IMR-90 (cell line): ENCODE measurements around the gene EXOC4. TPM values are rescaled to one million over a fixed set of nuclear protein-coding genes. Genes with fewer than 3 reads are reported as not detected.

Source experiments
- ATAC-seq: fragments of 200-7000 bp; cut with Tn5 transposase; 2 replicates; pipeline ENCODE4 v1.9.1; 2020; ENCODE audit warnings: low read depth, mild to moderate bottlenecking, moderate library complexity
- BruUV-seq: library from RNA; stranded (reverse); fragments of 400-500 nt; replicated peaks from 2 replicates; lab custom pipeline; 2021; lab: Mats Ljungman, UMichigan
- CTCF ChIA-PET: fragments of 300-600 bp; formaldehyde crosslinking; extraction: SDS; loops from one replicate; lab custom pipeline; 2021; ENCODE audit warnings: antibody characterized with exemption; lab: Yijun Ruan, JAX
- POLR2A ChIA-PET: fragments of 300-600 bp; sonication (Branson Sonifier 250); formaldehyde crosslinking; loops from one replicate; lab custom pipeline; 2022; ENCODE audit warnings: antibody characterized with exemption; ENCODE audit not compliant: unreplicated experiment; lab: Charles Lee
- DNase-seq: peaks from one replicate; pipeline ENCODE4 v3.0.0; 2013
- H2AFZ ChIP-seq: replicated peaks from 2 replicates; pipeline ENCODE3; 2013; ENCODE audit warnings: low read length, mild to moderate bottlenecking; ENCODE audit not compliant: poor library complexity
- H2AK5ac ChIP-seq: 2 replicates; pipeline ENCODE4 v1.6.1; 2013; ENCODE audit warnings: low read depth, low read length, inconsistent platforms
- H2AK9ac ChIP-seq: replicated peaks from 2 replicates; pipeline ENCODE3; 2013; ENCODE audit warnings: mild to moderate bottlenecking, low read depth, low read length, moderate library complexity; ENCODE audit not compliant: poor library complexity
- H2BK120ac ChIP-seq: 2 replicates; pipeline ENCODE4 v1.6.1; 2013; ENCODE audit warnings: low read depth, low read length, inconsistent platforms
- H2BK15ac ChIP-seq: 3 replicates; pipeline ENCODE4 v1.6.1; 2013; ENCODE audit warnings: low read depth, low read length, inconsistent platforms
- H2BK20ac ChIP-seq: 2 replicates; pipeline ENCODE4 v1.6.1; 2013; ENCODE audit warnings: low read depth, mild to moderate bottlenecking, inconsistent platforms, low read length, moderate library complexity
- H2BK5ac ChIP-seq: 2 replicates; pipeline ENCODE4 v1.6.1; 2013; ENCODE audit warnings: mild to moderate bottlenecking, low read depth, low read length, inconsistent platforms; ENCODE audit not compliant: poor library complexity, severe bottlenecking
- H3K14ac ChIP-seq: replicated peaks from 2 replicates; pipeline ENCODE4 v1.6.1; 2013; ENCODE audit warnings: low read depth, low read length, inconsistent platforms
- H3K18ac ChIP-seq: 2 replicates; pipeline ENCODE4 v1.6.1; 2013; ENCODE audit warnings: low read depth, low read length, control low read depth
- H3K23ac ChIP-seq: 2 replicates; pipeline ENCODE4 v1.6.1; 2013; ENCODE audit warnings: low read depth, low read length, inconsistent platforms
- H3K27ac ChIP-seq: 2 replicates; pipeline ENCODE4 v1.5.1; 2013; ENCODE audit warnings: mild to moderate bottlenecking, control low read depth, low read length; ENCODE audit not compliant: insufficient read depth
- H3K27me3 ChIP-seq: 2 replicates; pipeline ENCODE4 v1.6.1; 2013; ENCODE audit warnings: low read length; ENCODE audit not compliant: control insufficient read depth, insufficient read depth
- H3K36me3 ChIP-seq: 2 replicates; pipeline ENCODE4 v1.6.1; 2013; ENCODE audit warnings: low read length, mixed read lengths; ENCODE audit not compliant: control insufficient read depth, insufficient read depth
- H3K4ac ChIP-seq: 2 replicates; pipeline ENCODE4 v1.6.1; 2013; ENCODE audit warnings: low read depth, low read length, inconsistent platforms
- H3K4me1 ChIP-seq: 2 replicates; pipeline ENCODE4 v1.6.1; 2013; ENCODE audit warnings: low read length, mixed read lengths; ENCODE audit not compliant: control insufficient read depth, insufficient read depth
- H3K4me2 ChIP-seq: 2 replicates; pipeline ENCODE4 v1.6.1; 2013; ENCODE audit warnings: low read depth, mild to moderate bottlenecking, control low read depth, low read length, moderate library complexity
- H3K4me3 ChIP-seq: 2 replicates; pipeline ENCODE4 v1.5.1; 2013; ENCODE audit warnings: low read depth, mild to moderate bottlenecking, control low read depth, low read length, moderate library complexity; ENCODE audit not compliant: insufficient read depth
- H3K56ac ChIP-seq: 2 replicates; pipeline ENCODE4 v1.6.1; 2013; ENCODE audit warnings: low read length, inconsistent platforms; ENCODE audit not compliant: insufficient read depth; ENCODE audit errors: extremely low read depth
- H3K79me1 ChIP-seq, 2 experiments: 2 replicates each; pipeline ENCODE4 v1.6.1; 2013; ENCODE audit warnings: low read length in 2 of 2, inconsistent platforms in 1 of 2, low read depth in 1 of 2
- H3K9ac ChIP-seq: 2 replicates; pipeline ENCODE4 v1.6.1; 2013; ENCODE audit warnings: low read depth, low read length, control low read depth
- H3K9me1 ChIP-seq: 2 replicates; pipeline ENCODE4 v1.6.1; 2013; ENCODE audit warnings: low read length, inconsistent platforms; ENCODE audit not compliant: insufficient read depth
- H3K9me3 ChIP-seq: 2 replicates; pipeline ENCODE4 v1.6.1; 2013; ENCODE audit warnings: low read length; ENCODE audit not compliant: control insufficient read depth, insufficient read depth
- H4K20me1 ChIP-seq: 2 replicates; pipeline ENCODE4 v1.6.1; 2013; ENCODE audit warnings: low read length, inconsistent platforms; ENCODE audit not compliant: insufficient read depth
- H4K5ac ChIP-seq: 2 replicates; pipeline ENCODE4 v1.6.1; 2013; ENCODE audit warnings: mild to moderate bottlenecking, low read depth, low read length, control low read depth
- H4K8ac ChIP-seq, 2 experiments: 2 replicates each; pipeline ENCODE4 v1.6.1; 2013; ENCODE audit warnings: low read depth in 2 of 2, low read length in 2 of 2, control low read depth in 1 of 2, inconsistent platforms in 1 of 2
- H4K91ac ChIP-seq: 2 replicates; pipeline ENCODE4 v1.6.1; 2013; ENCODE audit warnings: low read depth, low read length, inconsistent platforms; ENCODE audit not compliant: insufficient read depth
- BHLHE40 ChIP-seq: fragments of 150-350 bp; IDR thresholded peaks from 2 replicates; pipeline ENCODE4 v1.6.1; 2016; ENCODE audit warnings: mild to moderate bottlenecking, low read depth, low read length
- CEBPB ChIP-seq: IDR thresholded peaks from 2 replicates; pipeline ENCODE4 v1.6.1; 2012; ENCODE audit warnings: low read depth, low read length, improper control_type of control experiment
- FOS ChIP-seq: fragments of 150-350 bp; IDR thresholded peaks from 2 replicates; pipeline ENCODE4 v1.6.1; 2016; ENCODE audit warnings: low read depth, low read length
- MAFK ChIP-seq: IDR thresholded peaks from 2 replicates; pipeline ENCODE4 v1.6.1; 2012; ENCODE audit warnings: low read depth, low read length, improper control_type of control experiment
- MXI1 ChIP-seq: IDR thresholded peaks from 2 replicates; pipeline ENCODE4 v1.6.1; 2012; ENCODE audit warnings: low read depth, mild to moderate bottlenecking, low read length, moderate library complexity, borderline replicate concordance
- NFE2L2 ChIP-seq: fragments of 150-350 bp; IDR thresholded peaks from 2 replicates; pipeline ENCODE4 v1.6.1; 2016; ENCODE audit warnings: low read depth, mild to moderate bottlenecking, low read length
- POLR2A ChIP-seq: IDR thresholded peaks from 2 replicates; pipeline ENCODE4 v1.6.1; 2012; ENCODE audit warnings: mild to moderate bottlenecking, low read depth, low read length
- RAD21 ChIP-seq: IDR thresholded peaks from 2 replicates; pipeline ENCODE4 v1.6.1; 2012; ENCODE audit warnings: low read length, improper control_type of control experiment
- RCOR1 ChIP-seq: IDR thresholded peaks from 2 replicates; pipeline ENCODE4 v1.6.1; 2012; ENCODE audit warnings: mild to moderate bottlenecking, low read length, improper control_type of control experiment; ENCODE audit not compliant: insufficient replicate concordance
- RFX5 ChIP-seq: IDR thresholded peaks from 2 replicates; pipeline ENCODE4 v1.8.0; 2012; ENCODE audit warnings: low read depth, mild to moderate bottlenecking, low read length, moderate library complexity
- SMC3 ChIP-seq: fragments of 150-350 bp; IDR thresholded peaks from 2 replicates; pipeline ENCODE4 v1.6.1; 2016; ENCODE audit warnings: low read depth, mild to moderate bottlenecking, antibody characterized with exemption, low read length, moderate library complexity
- USF2 ChIP-seq: fragments of 150-350 bp; IDR thresholded peaks from 2 replicates; pipeline ENCODE4 v1.6.1; 2017; ENCODE audit warnings: mild to moderate bottlenecking, antibody characterized with exemption, low read length, low read depth
- WGBS, 2 experiments: methylation state at CpG; one replicate each; pipeline versions ENCODE4 v1.1.5 to v1.1.7; 2013; ENCODE audit warnings: missing lambda C conversion rate in 2 of 2; ENCODE audit not compliant: insufficient read length in 1 of 2; ENCODE audit errors: extremely low coverage in 2 of 2; 5-methylcytosine and 5-hydroxymethylcytosine counted together
- dilution Hi-C: fragments of 300-500 bp; cut with HindIII; formaldehyde crosslinking; loops from one replicate; pipeline ENCODE4 v1.14.3; 2018; ENCODE audit warnings: low sequenced_read_pairs; ENCODE audit not compliant: unreplicated experiment
- in situ Hi-C: fragments of 300-500 bp; cut with MboI; formaldehyde crosslinking; loops from 3 replicates; pipeline ENCODE4 v1.14.3; 2019; ENCODE audit warnings: low sequenced_read_pairs, inconsistent platforms, mixed read lengths
- intact Hi-C: fragments of 100-400 bp; cut with micrococcal nuclease; formaldehyde crosslinking; loops from 2 replicates; pipeline ENCODE4 v1.10.0; 2022
- polyA plus RNA-seq, 3 experiments: library from polyadenylated mRNA; depleted of rRNA; stranded (reverse); fragments of >200 nt; gene quantifications; 2 replicates each; pipeline ENCODE4 v1.2.3, GENCODE V29; 2012; ENCODE audit warnings: low replicate concordance in 1 of 3
- total RNA-seq: library from RNA; depleted of rRNA; stranded (reverse); fragments of >200 nt; gene quantifications from 2 replicates; pipeline ENCODE4 v1.2.3, GENCODE V29; 2012
- TF ChIP-seq, protein P1 (sequence below): fragments of 150-350 bp; IDR thresholded peaks from 2 replicates; pipeline ENCODE4 v1.6.1; 2016; ENCODE audit warnings: low read depth, mild to moderate bottlenecking, low read length, moderate library complexity, borderline replicate concordance

EXOC4 gene
- total and polyA plus RNA-seq, 2 of the 4 experiments (the other 2 are of a cell fraction), result 25.4 to 94.6 TPM

DNA sequence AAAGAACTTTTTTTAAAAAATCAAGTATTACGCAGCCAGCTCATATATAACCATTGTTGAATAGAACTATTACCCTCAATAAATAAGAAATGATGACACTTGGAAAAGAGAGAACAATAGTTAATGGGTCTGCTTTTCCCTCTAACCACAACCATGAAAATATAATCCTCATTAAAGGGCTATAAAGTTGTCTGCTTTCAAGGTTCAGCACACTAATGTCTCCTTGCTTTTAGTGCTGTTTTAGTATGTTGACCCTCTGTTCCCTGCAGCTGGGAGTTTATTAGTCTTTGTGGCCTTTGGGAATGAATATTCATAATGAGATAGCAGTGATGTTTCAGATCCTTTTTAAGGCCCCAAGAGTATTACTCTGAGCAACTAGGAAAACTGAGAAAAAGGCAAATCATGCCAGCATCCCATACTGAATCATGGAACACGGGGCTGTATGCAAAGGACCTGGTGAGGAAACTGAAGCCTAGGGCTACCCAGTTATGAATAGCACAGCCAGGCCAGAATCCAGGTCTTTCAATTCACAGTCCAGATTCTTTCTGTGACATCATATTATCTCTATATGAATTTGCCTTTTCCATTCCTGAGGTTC is 542.3 kb downstream of the EXOC4 start:
- Histone ChIP-seq H2BK5ac (no peak overlapping the region), H2BK15ac (no peak overlapping the region), H2AK9ac (no peak overlapping the region), H2BK120ac (no peak overlapping the region), H3K4ac (no peak overlapping the region), H3K9ac (no peak overlapping the region), H4K20me1 (no peaks in the 10 kb centered on the region), H3K4me1 (peaks cover 5% of the 10 kb centered on the region; the same call in 1 of the 2 replicates), H3K18ac (no peak overlapping the region), H3K79me1 (no peaks in the 10 kb centered on the region; a peak in 1 of 4 replicates), H4K8ac (no peak overlapping the region), H2AK5ac (no peak overlapping the region), H3K27ac (no peak overlapping the region), H2AFZ (no peak overlapping the region), H3K4me2 (no peak overlapping the region), H4K5ac (no peak overlapping the region), H3K9me3 (no peaks in the 10 kb centered on the region), H3K36me3 (no peaks in the 10 kb centered on the region), H3K56ac (no peak overlapping the region), H3K4me3 (no peak overlapping the region), H3K27me3 (no peaks in the 10 kb centered on the region), H4K91ac (no peak overlapping the region), H3K14ac (no peak overlapping the region), H3K9me1 (peaks cover 7% of the 10 kb centered on the region), H2BK20ac (no peak overlapping the region), H3K23ac (no peak overlapping the region)
- ATAC-seq (no peak), DNase-seq (no peak)
- WGBS, 2 experiments, result no CpG with 5 or more reads among the region's 2 CpGs
- TF ChIP-seq RAD21 (no peak), RFX5 (no peak), CEBPB (no peak), SMC3 (no peak), USF2 (no peak), BHLHE40 (no peak), NFE2L2 (no peak), MAFK (no peak), POLR2A (no peak), MXI1 (no peak), RCOR1 (no peak), FOS (no peak)
- TF ChIP-seq, protein P1, sequence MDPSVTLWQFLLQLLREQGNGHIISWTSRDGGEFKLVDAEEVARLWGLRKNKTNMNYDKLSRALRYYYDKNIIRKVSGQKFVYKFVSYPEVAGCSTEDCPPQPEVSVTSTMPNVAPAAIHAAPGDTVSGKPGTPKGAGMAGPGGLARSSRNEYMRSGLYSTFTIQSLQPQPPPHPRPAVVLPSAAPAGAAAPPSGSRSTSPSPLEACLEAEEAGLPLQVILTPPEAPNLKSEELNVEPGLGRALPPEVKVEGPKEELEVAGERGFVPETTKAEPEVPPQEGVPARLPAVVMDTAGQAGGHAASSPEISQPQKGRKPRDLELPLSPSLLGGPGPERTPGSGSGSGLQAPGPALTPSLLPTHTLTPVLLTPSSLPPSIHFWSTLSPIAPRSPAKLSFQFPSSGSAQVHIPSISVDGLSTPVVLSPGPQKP, result no peak
- ChIA-PET POLR2A (no interaction called here), CTCF (no interaction called here)
- in situ Hi-C loops, result no loop called here
- dilution Hi-C loops, result no loop called here
- intact Hi-C loops, result loop anchor here (2.0 kb wide), 1 partner anchor 52 kb away; no protein-coding TSS in a partner anchor
- BruUV-seq, result no TSS peak
